Gastrocnemius medialis (tissue), 4 donors: Measurements from ENCODE around the gene SCD5. TPM values are rescaled to one million over a fixed set of nuclear protein-coding genes. Genes with fewer than 3 reads are reported as not detected.

Experiments
- ATAC-seq, 2 donors: fragments of 150-250 bp; one replicate each; pipeline ENCODE4 v1.9.1; 2016
- DNase-seq, 2 donors: peaks; one replicate each; pipeline ENCODE4 v3.0.0-alpha.2; 2019
- H3K27ac ChIP-seq, 4 donors: fragments of 200-600 bp; sonication (generic); 1 replicate in 1 of 4; 2 replicates in 3 of 4; pipeline ENCODE4 v1.5.1; 2016 to 2018; ENCODE audit warnings: mild to moderate bottlenecking in 2 of 4, moderate library complexity in 1 of 4
- H3K27me3 ChIP-seq, 3 donors: fragments of 200-600 bp; sonication (generic) in 2 of 3; 1 replicate in 1 of 3; 2 replicates in 2 of 3; pipeline versions ENCODE4 v1.5.1 to v1.6.0; 2016 to 2019; ENCODE audit warnings: mild to moderate bottlenecking in 1 of 3, moderate library complexity in 1 of 3
- H3K36me3 ChIP-seq, 2 donors: fragments of 200-600 bp; sonication (generic) in 1 of 2; one replicate each; pipeline ENCODE4 v1.5.1; 2017 to 2018
- H3K4me1 ChIP-seq, 2 donors: fragments of 200-600 bp; sonication (generic) in 1 of 2; one replicate each; pipeline ENCODE4 v1.5.1; 2016 to 2017; ENCODE audit warnings: mild to moderate bottlenecking in 2 of 2
- H3K4me3 ChIP-seq, 4 donors: fragments of 200-600 bp; sonication (generic) in 3 of 4; 1 replicate in 1 of 4; 2 replicates in 3 of 4; pipeline ENCODE4 v1.5.1; 2016 to 2019; ENCODE audit warnings: mild to moderate bottlenecking in 2 of 4
- H3K9me3 ChIP-seq, 3 donors: fragments of 200-600 bp; sonication (generic) in 2 of 3; 1 replicate in 1 of 3; 2 replicates in 2 of 3; pipeline ENCODE4 v1.5.1; 2016 to 2019
- CTCF ChIP-seq, 5 experiments: fragments of 450-650 bp in 3 of 5; fragments of 200-600 bp in 2 of 5; sonication (generic) in 2 of 5; IDR thresholded peaks in 4 of 5; conservative IDR thresholded peaks in 1 of 5; 1 replicate in 4 of 5; 2 replicates in 1 of 5; pipeline ENCODE4 v1.5.1; 2016 to 2019; ENCODE audit warnings: antibody characterized with exemption in 5 of 5, mild to moderate bottlenecking in 3 of 5, moderate library complexity in 3 of 5
- POLR2A ChIP-seq, 2 donors: fragments of 450-650 bp; IDR thresholded peaks; one replicate each; pipeline ENCODE4 v1.6.1; 2017; ENCODE audit warnings: antibody characterized with exemption in 2 of 2, mild to moderate bottlenecking in 2 of 2, moderate library complexity in 2 of 2
- in situ Hi-C, 4 donors: fragments of 200-750 bp; cut with MboI; loops; one replicate each; pipeline versions ENCODE4 v1.15.0 to v1.8.0; 2017; ENCODE audit warnings: low sequenced_read_pairs in 4 of 4
- intact Hi-C: fragments of 100-400 bp; cut with DNase I; formaldehyde crosslinking; loops from one replicate; pipeline ENCODE4 v1.15.1; 2023; ENCODE audit warnings: low total_unique reads
- microRNA counts, 2 donors: library from miRNA; unstranded; fragments of <30 nt; microRNA quantifications; one replicate each; lab custom pipeline; 2016
- microRNA-seq, 2 donors: library from miRNA; unstranded; fragments of <30 nt; microRNA quantifications; one replicate each; pipeline ENCODE4, GENCODE V29; 2016; ENCODE audit warnings: borderline replicate concordance in 2 of 2
- total RNA-seq, 4 donors: library from RNA; depleted of rRNA; stranded (reverse); fragments of >200 nt; gene quantifications; one replicate each; pipeline versions ENCODE4 v1.1.0 to v1.2.3, GENCODE V29; 2016

SCD5 gene
- total RNA-seq, 4 donors from 2014 or later: 0.68 to 2.4 (median 1.4) TPM

- no peaks in the 10 kb centered on the region for H3K4me1 ChIP-seq
- intact Hi-C loops: no loop called here
- H3K27ac ChIP-seq: no peak overlapping the region
- in situ Hi-C loops: no loop called here
- TF ChIP-seq CTCF (IDR thresholded peaks at IDR 0.05 in 4 of 5, conservative IDR thresholded peaks at IDR 0.05 in 1 of 5) (no peak), POLR2A (IDR thresholded peaks at IDR 0.05) (no peak)
- DNase-seq: no peak
- H3K4me3 ChIP-seq: no peak overlapping the region
- H3K27me3 ChIP-seq: no peaks in the 10 kb centered on the region
- no peaks in the 10 kb centered on the region for H3K9me3 ChIP-seq
- H3K36me3 ChIP-seq: no peaks in the 10 kb centered on the region
- no peak for ATAC-seq
Observed at GRCh38 chr4:82583897-82584587, 214.6 kb downstream of the SCD5 start.

- intact Hi-C loops: no loop called here
- no peak for ATAC-seq
- DNase-seq: no peak
Observed at GRCh38 chr4:82579932-82580331, 218.7 kb downstream of the SCD5 start.

More at GRCh38 chr4:82579932-82580331, 218.7 kb downstream of the SCD5 start:
- TF ChIP-seq POLR2A (IDR thresholded peaks at IDR 0.05) (no peak), CTCF (IDR thresholded peaks at IDR 0.05 in 4 of 5, conservative IDR thresholded peaks at IDR 0.05 in 1 of 5) (no peak)
- no peak overlapping the region for H3K4me3 ChIP-seq
- in situ Hi-C loops: no loop called here
- no peaks in the 10 kb centered on the region for H3K9me3 ChIP-seq
- H3K27me3 ChIP-seq: no peaks in the 10 kb centered on the region
- no peak overlapping the region for H3K27ac ChIP-seq
- no peaks in the 10 kb centered on the region for H3K4me1 ChIP-seq
- no peaks in the 10 kb centered on the region for H3K36me3 ChIP-seq

MicroRNAs encoded within 50 kb of the gene (microRNA counts, 767-probe panel; counts per million panel counts)
- microRNA hsa-miR-575 (lab: Ali Mortazavi, UCI): 356 to 448 counts per million in 2 donors

Small RNAs within 50 kb of the gene (microRNA-seq; reads per million reads assigned to microRNA genes)
- 0 reads per million in 2 donors for gene MIR575

Other genes starting within 250 kb of the SCD5 start
- 10 to 100 TPM in 1 of 4 donors, 1 to 10 TPM in 3; 5.5 to 13.5 (median 7.8) TPM for gene TMEM150C, start 236.8 kb downstream of the SCD5 start, total RNA-seq
- gene SEC31A, start 92.4 kb upstream of the SCD5 start, total RNA-seq: 100 to 1,000 TPM in 3 of 4 donors, 10 to 100 TPM in 1; 95.2 to 112 (median 105) TPM
- 10 to 100 TPM in 1 of 4 donors, 1 to 10 TPM in 3; 7.6 to 11.1 (median 8.4) TPM for gene THAP9, start 101.9 kb upstream of the SCD5 start, total RNA-seq
- 10 to 100 TPM; 12.0 to 25.0 (median 14.5) TPM for gene LIN54, start 212.0 kb upstream of the SCD5 start, total RNA-seq
- 100 to 1,000 TPM in 2 of 4 donors, 10 to 100 TPM in 2; 67.9 to 151 (median 91.9) TPM for gene COPS4, start 236.4 kb upstream of the SCD5 start, total RNA-seq